Vagina (tissue), 2 donors: ENCODE results near the gene FFAR1.

Experiments
- CTCF ChIP-seq, 3 experiments: fragments of 450-650 bp in 2 of 3; fragments of 200-600 bp in 1 of 3; sonication (generic) in 1 of 3; IDR thresholded peaks; one replicate each; pipeline ENCODE4 v1.5.1; 2017 to 2019; ENCODE audit warnings: antibody characterized with exemption in 3 of 3, mild to moderate bottlenecking in 2 of 3, moderate library complexity in 2 of 3
- POLR2A ChIP-seq, 2 donors: fragments of 450-650 bp; IDR thresholded peaks; one replicate each; pipeline ENCODE4 v1.6.1; 2017; ENCODE audit warnings: antibody characterized with exemption in 2 of 2, mild to moderate bottlenecking in 2 of 2, moderate library complexity in 2 of 2

GRCh38 chr19:35336166-35336955 lies 11.3 kb upstream of the FFAR1 start:
- TF ChIP-seq CTCF (IDR thresholded peaks at IDR 0.05), result no peak
- TF ChIP-seq POLR2A (IDR thresholded peaks at IDR 0.05), result no peak
